ENCODE data around the gene GOSR2. TPM values are rescaled to one million over a fixed set of nuclear protein-coding genes. Genes with fewer than 3 reads are reported as not detected.
"Not testable (repeated sequence)": the region's sequence is repeated elsewhere in the genome, so short reads cannot be mapped to it uniquely, and the experiment has no call there.

The GOSR2 gene
- total RNA-seq, 1 donor from 2014 or later, result 50.1 TPM

DNA sequence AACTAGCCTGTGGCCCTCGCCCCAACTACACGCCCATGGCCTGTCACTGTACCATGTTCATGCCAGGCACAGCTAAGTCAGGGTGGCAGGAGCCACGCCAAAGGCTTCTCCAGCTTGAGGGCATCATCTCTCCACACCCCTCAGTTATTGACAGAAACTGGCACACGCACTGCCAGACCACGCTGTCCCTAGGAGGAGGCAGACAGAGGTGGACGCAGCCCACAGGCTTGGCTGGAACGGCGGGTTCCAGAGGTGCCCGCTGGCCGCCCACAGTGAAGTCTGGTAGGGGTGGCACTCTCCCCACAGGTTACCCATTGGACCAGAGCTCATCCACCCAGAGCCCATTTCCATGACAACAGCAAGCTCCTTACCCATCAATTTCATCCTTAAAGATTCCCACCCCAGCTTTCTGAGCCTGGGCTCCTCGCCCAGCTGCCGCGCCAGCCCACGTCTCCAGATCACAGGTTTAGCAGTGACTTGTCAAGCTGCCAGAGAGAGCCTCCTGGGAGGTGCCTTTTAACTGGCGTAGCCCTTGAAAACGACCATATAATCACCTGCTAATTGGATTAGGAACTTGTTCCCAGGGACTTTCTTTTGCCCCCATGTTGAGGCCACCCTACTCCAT, 28.1 kb downstream of the GOSR2 start:
- intact Hi-C loops (cut with DNase I), result no loop called here
- no peak for ATAC-seq

DNA sequence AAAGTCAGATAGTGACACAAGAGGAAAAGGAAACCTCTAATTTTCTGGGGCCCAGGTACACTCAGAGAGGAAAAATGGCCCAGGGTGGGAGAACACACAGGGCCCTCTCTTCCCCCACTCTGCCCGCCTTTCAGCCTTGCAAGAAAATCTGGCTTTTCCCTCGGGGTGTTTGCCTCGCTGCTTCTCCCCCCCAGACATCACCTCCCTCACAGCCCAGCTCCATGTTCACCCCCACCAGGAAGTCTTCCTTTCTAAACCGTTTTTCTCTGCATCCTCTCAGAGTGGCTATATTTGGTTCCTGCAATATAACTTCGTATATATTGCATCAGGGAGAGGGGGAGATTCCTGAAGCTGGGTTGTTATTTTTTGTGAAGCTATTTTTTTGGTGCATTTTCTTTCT, 28.7 kb downstream of the GOSR2 start:
- intact Hi-C loops (cut with DNase I), result no loop called here
- DNase-seq (ENCODE audit: low spot score), result no peak
- no peak for ATAC-seq

More for the DNA sequence above, 28.1 kb downstream of the GOSR2 start:
- no peak for DNase-seq (ENCODE audit: low spot score)

DNA sequence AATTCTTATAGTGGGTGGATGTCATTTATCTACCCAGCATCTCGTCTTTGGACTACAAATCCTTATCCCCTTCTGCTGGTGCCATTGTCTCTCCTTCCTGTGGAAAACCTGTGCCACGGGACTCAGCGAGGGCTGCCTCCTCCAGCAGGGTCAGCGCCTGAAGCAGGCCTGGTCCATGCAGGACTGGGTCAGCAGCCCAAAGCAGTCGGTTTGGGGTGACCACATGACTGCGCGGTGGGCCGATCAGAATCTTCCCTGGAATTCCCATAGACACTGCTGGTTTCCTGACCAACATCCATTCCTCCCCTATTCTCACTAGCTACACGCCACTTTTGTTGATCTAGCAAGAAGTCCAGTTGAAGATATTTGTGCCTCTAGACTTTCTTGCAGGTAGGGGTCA, 29.2 kb downstream of the GOSR2 start:
- intact Hi-C loops (cut with DNase I), result no loop called here
- ATAC-seq (no peak), DNase-seq (ENCODE audit: low spot score) (no peak)

DNA sequence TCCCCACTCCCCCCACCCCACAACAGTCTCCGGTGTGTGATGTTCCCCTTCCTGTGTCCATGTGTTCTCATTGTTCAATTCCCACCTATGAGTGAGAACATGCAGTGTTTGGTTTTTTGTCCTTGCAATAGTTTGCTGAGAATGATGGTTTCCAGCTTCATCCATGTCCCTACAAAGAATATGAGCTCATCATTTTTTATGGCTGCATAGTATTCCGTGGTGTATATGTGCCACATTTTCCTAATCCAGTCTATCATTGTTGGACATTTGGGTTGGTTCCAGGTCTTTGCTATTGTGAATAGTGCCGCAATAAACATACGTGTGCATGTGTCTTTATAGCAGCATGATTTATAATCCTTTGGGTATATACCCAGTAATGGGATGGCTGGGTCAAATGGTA, 30.2 kb downstream of the GOSR2 start:
- intact Hi-C loops (cut with DNase I); DNase-seq (ENCODE audit: low spot score); ATAC-seq: not testable (repeated sequence)

DNA sequence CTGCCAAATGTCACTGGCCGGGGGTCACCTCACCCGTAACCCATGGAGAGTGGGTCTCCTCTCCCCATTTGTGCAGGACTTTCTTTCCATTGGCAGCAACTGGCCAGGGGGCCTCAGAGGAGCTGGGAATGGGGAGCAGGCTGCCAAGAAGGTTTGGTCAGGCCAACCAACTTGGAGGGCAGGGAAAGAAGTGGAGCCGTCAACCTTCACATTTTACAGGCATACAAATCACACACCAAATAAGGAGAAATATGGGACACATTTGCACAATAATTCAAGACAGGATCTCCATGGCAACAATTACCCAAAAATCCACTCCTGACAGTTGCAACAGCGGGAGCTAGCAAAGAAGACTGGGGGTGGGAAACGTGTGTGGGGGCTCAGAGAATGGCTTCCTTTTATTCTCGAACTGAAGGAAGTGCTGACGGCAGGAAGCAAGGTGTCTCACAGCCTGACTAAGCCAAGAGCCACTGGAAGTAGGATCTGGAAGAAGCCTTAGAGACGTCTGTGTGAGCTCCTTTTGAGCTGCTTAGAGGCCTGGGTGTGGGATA, 35.2 kb downstream of the GOSR2 start:
- DNase-seq (ENCODE audit: low spot score), result peak; percentile 14
- ATAC-seq, result no peak
- intact Hi-C loops (cut with DNase I), result no loop called here

DNA sequence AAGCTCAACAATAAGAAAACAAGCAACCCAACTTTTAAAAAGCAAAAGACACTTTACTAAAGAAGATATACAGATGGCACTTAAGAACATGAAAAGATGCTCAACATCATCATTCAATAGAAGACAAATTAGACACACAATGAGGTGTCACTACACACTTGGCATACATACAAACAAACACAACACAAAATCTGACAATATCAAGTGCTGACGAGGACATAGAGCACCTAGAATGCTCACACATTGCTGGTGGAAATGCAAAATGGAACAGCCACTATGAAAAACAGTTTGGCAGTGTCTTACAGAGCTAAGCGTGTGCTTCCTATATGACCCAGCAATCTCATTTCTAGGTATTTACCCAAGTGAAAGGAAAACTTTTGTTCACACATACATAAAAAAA, 37.2 kb downstream of the GOSR2 start:
- no peak for DNase-seq (ENCODE audit: low spot score)
- ATAC-seq, result no peak
- intact Hi-C loops (cut with DNase I), result no loop called here

DNA sequence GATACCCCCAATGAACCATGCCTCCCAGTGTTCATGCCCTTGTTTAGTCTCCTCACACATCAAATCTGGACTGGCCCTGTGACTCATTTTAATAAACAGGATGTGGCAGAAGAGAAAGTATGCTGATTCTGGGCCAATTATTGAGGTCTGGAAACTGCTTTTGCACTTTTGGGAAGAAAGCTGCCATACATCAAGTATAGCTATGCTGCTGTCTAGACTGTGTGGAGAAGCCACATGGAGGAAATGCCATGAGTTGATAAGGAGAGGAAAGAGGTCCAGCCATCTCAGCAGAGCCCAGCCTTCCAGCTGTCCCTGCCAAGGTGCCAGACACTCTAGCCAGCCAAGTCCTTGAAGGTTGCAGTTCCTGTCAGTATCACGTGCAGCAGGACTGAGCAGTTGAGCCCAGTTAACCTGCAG, 39.4 kb downstream of the GOSR2 start:
- DNase-seq (ENCODE audit: low spot score) (peak; percentile 7), ATAC-seq (no peak)
- intact Hi-C loops (cut with DNase I), result no loop called here

DNA sequence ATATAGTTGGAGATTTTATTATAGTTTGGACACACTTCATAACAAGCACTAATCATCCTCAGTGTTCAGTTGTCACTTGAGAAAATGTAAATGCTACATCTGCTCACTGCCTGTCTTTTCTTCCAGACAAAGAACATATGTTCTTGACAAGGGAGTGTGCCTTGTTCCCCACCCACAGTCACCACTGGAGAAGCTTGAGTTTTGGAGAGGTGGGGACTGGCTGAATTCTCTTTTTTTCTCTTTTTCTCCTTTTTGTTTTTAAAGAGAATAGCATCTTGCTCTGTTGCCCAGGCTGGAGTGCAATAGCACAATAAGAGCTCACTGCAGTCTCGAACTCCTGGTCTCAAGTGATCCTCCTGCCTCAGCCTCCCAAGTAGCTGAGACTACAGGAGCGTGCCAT, 40.6 kb downstream of the GOSR2 start:
- intact Hi-C loops (cut with DNase I), result no loop called here
- DNase-seq (ENCODE audit: low spot score) (no peak), ATAC-seq (no peak)

DNA sequence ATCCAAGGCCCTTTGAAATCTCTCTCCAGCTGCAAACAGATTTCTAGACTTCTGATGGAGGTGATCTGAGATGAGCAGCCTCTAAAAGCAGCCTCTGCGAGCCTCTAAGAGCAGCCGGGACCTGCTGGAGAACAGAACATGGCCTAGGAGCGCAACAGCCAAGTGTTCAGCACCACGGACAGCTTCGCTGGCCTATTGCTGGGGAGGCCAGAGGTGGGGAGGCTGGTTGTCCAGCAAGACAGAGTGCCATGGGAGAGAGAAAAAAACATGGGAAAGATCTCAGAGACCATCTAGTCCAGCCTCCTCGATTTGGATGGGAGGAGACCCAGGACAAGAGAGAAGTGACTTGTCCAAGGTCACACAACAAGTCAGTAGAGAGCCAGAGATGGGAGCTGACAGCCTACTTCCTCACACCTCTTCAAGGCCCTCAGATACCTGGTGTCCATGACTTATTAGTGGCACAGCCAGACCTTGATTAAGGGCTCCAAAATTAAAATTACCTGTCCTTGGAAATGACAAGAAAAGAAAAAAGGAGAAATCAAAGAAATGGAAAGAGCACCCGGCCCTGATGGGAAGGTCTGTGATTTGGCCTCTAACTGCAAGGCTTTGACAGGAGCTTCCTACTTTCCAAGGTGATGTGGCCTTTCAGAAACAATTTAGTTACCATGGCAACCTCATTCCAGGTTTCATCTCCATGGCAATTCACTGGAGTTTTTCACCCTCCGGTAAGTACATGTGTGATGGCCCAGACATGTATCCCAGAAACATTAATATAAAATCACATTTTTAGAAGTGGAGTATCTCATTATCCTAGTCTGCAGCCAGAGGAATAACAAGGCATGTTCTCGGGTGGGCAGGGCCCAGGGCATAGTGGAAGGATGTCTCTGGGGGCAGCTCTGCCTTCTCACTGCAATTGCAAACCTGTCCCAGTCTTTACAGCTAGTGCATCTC, 41.6 kb downstream of the GOSR2 start:
- ATAC-seq (no peak), DNase-seq (ENCODE audit: low spot score) (peak; percentile 33)
- intact Hi-C loops (cut with DNase I), result no loop called here

DNA sequence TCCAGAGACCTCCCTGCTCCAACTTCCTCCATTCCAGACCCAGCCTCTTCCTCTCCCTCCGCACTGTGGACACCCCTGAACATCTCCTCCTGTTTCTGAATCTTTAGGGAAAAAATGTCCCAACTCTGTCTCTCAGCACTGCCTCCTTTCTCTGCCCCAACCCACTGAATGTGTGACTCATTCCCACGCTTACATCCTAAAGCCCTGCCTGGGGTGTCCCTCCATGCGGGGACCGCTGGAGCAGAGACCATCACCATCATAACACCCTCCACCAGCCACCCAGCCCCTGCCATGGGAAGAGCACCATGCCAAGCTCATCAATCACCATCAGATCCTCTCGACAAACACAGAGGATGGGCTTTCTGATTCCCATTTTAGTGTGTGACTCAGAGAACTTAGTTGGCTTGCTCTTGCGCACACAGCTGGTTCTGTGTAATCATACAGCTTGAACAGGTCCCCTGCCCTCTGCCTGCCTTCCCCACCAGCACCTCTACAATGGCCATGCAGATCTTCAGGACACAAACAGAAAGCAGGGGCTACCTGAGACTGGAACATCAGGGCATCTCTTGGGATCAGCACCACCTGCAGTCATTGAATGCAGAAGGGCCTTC, 45.4 kb downstream of the GOSR2 start:
- peak; percentile 19 for DNase-seq (ENCODE audit: low spot score)
- intact Hi-C loops (cut with DNase I), result no loop called here
- no peak for ATAC-seq

DNA sequence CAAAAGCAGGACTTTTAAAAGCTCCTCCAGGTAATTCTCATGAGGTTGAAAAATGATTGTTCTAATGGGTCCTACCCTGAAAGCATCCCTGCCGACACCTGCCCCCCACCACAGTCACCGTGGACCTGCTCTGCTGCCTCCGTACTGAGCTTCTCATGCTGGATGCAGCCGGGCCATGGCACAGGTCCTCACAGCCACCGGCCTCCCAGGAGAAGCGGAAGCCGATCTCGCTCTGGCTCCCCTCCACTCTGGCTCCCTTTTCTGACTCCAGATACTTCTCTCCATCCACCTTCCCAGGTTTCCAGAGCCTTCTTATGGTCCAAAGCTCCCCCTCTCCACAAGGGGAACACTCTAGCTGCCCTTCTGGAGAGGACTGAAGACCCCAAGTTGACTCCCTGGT, 45.9 kb downstream of the GOSR2 start:
- DNase-seq (ENCODE audit: low spot score) (peak; percentile 38), ATAC-seq (no peak)
- intact Hi-C loops (cut with DNase I), result no loop called here

DNA sequence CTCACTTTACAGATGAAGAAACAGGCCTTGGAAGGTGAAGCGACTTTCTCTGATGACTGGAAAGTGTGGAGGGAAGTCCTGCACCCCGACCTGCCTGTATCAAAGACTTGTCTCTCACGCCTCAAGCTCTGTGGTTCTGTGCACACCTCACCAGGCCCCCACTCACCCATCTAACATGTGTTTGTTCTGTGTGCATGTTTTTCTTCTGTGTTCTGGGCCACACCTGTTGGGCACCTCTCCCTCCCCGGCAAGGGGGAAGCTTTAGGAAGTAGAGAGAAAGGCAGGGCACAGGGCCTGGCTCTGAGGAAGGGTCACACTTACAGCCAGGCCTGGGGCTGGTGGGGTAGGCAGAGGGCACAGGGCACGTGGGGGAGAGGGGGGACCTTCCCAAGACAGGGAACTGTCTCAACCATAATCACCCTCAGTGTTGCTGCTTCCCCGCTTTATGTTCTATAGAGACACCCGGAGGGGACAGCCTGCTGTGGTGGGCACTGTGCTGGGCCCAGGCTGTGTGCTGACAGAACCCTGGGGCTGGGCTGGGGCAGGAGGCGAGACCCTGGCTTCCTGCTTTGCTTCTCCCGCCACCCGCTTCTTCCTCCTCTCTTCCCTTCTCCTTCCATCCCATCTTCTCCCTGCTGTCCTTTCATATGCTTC, 48.8 kb downstream of the GOSR2 start:
- DNase-seq (ENCODE audit: low spot score), result peak; percentile 13
- intact Hi-C loops (cut with DNase I), result no loop called here
- ATAC-seq, result no peak

DNA sequence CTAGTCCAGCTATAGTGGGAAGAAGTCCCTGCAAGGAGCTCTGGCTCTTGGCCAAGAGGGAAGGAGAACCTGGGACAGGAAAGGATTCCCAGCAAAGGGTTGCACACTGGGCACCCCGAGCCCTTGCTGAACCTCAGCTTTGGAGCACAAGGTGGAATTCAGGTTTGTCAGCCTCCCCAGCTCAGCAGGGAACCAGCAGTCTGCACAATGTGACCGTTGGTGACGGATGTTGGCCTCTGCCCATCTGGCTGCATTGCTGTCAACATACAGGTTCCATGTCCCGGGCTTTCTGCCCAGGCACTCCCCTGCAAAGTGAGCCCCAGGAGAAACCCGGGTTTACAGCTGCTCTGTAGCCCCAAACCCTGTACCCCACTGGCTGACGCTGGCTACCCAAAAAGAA, 49.4 kb downstream of the GOSR2 start:
- DNase-seq (ENCODE audit: low spot score) (peak; percentile 25), ATAC-seq (no peak)
- intact Hi-C loops (cut with DNase I), result no loop called here

DNA sequence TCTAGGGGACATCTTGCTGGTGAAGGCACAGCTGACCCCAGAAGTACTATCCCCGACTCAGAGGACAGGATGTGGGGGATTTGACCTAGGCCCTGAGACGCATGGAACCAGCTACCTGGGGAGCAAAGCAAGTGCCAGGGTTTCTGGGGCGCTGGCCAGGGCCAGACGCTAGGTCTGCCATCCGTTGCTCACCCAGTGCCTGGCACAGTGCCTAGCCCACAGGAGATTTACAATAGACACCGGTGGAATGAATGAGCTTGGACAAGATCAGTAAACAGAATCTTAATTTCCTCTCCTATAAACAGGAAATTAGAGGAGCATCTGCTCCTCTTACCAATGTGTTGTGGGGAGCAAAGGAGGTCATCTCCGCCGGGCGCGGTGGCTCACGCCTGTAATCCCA, 51.1 kb downstream of the GOSR2 start:
- DNase-seq (ENCODE audit: low spot score) (peak; percentile 41), ATAC-seq (no peak)
- intact Hi-C loops (cut with DNase I), result no loop called here

DNA sequence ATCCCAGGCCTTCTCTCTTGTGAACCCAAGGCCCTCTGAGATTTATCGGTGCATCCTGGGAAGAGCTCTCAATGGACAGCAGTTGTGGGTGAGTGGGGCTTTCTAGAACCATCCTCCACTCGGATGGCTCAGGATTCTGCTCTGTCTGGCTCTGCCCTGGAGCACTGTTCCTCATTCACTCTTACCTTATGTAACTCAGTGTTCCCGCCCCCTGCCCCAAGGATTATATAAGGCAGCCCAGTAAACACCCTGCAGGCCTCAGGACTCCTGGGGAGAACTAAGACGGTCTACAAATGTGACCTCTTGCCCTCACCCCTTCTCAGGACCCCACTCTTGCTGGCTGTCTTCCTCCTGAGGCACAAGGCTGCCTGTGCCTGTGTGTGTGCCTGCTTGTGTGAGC, 52.3 kb downstream of the GOSR2 start:
- DNase-seq (ENCODE audit: low spot score), result peak; percentile 30
- intact Hi-C loops (cut with DNase I), result no loop called here
- ATAC-seq, result no peak

DNA sequence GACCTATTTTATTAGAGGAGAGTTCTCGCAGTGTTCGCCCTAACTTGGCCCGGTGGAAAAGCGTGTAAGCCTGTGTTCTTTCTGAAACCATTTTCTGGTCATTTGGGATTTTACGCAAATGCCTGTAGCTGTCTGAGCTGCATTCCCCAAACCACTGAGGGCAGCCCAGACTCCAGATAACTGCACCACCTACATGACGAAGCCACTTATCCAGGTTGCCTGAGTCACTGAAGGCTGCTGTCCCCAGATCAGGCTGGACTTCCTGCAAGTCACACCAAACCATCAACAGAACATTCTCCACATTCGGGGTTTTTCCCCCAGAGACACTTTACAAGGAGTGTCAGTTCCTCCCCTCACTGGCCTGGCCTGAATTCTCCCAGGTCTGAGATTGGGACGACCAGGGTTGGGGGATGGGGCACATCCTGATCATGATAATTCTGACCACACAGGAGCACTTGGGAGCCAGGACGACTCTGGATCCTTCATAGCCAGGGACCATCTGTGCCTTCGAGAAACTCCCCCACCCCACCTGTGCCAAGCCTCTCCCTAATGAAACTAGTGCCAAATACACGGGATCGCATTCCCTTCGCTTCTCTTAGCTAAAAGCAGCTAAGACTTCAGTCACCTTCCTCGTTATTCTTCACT, 53.8 kb downstream of the GOSR2 start:
- intact Hi-C loops (cut with DNase I), result no loop called here
- DNase-seq (ENCODE audit: low spot score), result peak; percentile 37
- no peak for ATAC-seq

DNA sequence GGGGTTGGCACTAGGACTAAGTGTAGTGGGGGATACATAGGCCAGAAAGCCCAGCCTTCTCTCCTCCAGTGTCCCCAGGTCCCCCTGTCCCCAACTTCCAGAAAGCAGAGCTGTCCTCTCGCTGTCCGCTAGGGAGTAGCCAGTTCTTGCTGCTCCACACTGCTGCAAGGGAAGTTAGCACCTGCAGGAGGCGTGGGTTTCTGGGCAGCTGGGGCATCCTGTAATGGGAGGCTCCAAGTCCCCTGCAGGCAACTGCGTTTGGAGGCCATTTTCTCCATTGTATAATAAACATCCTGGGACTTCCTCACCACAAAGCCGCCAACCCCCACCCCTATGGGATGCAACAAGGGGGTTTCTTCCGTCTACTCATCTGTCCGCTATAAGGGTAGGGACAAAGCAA, 54.4 kb downstream of the GOSR2 start:
- DNase-seq (ENCODE audit: low spot score) (peak; percentile 48), ATAC-seq (no peak)
- intact Hi-C loops (cut with DNase I), result no loop called here

DNA sequence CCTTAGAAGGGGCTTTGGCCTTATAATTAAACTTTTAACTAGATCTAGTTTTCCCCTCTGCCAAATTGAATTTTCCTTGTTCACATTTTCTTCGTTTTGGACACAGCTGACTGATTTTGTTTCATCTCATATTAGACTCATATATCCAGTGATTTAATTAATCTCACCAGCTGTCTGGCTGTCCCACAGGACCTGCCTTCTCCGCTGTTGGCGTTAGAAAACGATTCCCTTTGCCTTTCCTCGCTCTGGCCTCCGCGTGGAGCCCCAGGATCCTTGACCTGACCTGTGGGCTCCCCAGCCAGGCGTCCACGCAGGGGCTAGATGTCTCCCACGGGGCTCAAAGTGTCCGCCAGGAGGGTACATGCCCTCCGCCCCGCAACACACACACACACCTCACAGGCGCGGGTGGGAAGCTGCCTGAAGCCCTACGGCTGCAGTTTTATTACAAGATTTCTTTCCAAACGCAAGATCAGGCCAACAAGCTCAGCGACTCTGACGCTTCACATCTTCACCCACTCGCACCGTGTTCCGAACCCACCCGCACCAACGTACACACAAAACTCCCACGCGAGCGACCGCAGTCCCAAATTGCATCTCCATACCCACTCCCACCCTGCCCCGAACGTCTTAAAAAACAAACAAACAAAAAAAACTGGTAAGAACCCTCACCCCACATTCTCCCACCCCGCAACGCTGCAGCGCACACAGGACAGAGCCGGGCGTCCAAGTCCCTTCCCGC, 55.0 kb downstream of the GOSR2 start:
- intact Hi-C loops (cut with DNase I), result no loop called here
- peak; percentile 48 for DNase-seq (ENCODE audit: low spot score)
- no peak for ATAC-seq
